ENCODE data around the gene PBX3. TPM values are rescaled to one million over a fixed set of nuclear protein-coding genes. Genes with fewer than 3 reads are reported as not detected.

PBX3 gene
- total and polyA plus RNA-seq, 3 donors from 2014 or later = 21.0 to 56.1 (median 48.0) TPM

- intact Hi-C loops (cut with DNase I; ENCODE audit: low total_unique reads) = no loop called here
- Histone ChIP-seq H3K27me3 (no peaks in the 10 kb centered on the region), H3K27ac (no peak overlapping the region), H3K36me3 (ENCODE audit: low read depth, missing control alignments) (no peaks in the 10 kb centered on the region), H3K9me3 (no peaks in the 10 kb centered on the region), H3K4me3 (no peak overlapping the region), H3K4me1 (no peaks in the 10 kb centered on the region)
- TF ChIP-seq CTCF (IDR thresholded peaks at IDR 0.05) = no peak
- TF ChIP-seq POLR2A (IDR thresholded peaks at IDR 0.05) = no peak
- no peak for DNase-seq
- 75 to 78% methylated on average over 6 of the region's 6 CpGs for WGBS, 2 donors
Measured at GRCh38 chr9:125968714-125969374, 221.7 kb downstream of the PBX3 start.

- no peak overlapping the region for H3K27ac ChIP-seq
- TF ChIP-seq POLR2A (IDR thresholded peaks at IDR 0.05) (no peak), CTCF (IDR thresholded peaks at IDR 0.05) (no peak)
- H3K4me1 ChIP-seq = no peaks in the 10 kb centered on the region
- H3K27me3 ChIP-seq = no peaks in the 10 kb centered on the region
- no peak overlapping the region for H3K4me3 ChIP-seq
- no peaks in the 10 kb centered on the region for H3K36me3 ChIP-seq (ENCODE audit: low read depth, missing control alignments)
- intact Hi-C loops (cut with DNase I; ENCODE audit: low total_unique reads) = no loop called here
- DNase-seq = no peak
- WGBS, 2 donors = 85 to 87% methylated on average over 5 of the region's 5 CpGs
- no peaks in the 10 kb centered on the region for H3K9me3 ChIP-seq
Measured at GRCh38 chr9:125969462-125969861, 222.3 kb downstream of the PBX3 start.

- H3K36me3 ChIP-seq (ENCODE audit: low read depth, missing control alignments) = no peaks in the 10 kb centered on the region
- H3K27me3 ChIP-seq = no peaks in the 10 kb centered on the region
- DNase-seq = no peak
- H3K4me1 ChIP-seq = no peaks in the 10 kb centered on the region
- intact Hi-C loops (cut with DNase I; ENCODE audit: low total_unique reads) = no loop called here
- H3K27ac ChIP-seq = no peak overlapping the region
- no peak overlapping the region for H3K4me3 ChIP-seq
- no peak for TF ChIP-seq CTCF (IDR thresholded peaks at IDR 0.05)
- TF ChIP-seq POLR2A (IDR thresholded peaks at IDR 0.05) = no peak
- WGBS, 2 donors = 74 to 81% methylated on average over 5 of the region's 5 CpGs
- no peaks in the 10 kb centered on the region for H3K9me3 ChIP-seq
Measured at GRCh38 chr9:125969868-125970267, 222.7 kb downstream of the PBX3 start.

GRCh38 chr9:125970340-125970739, 223.2 kb downstream of the PBX3 start:
- no peak for TF ChIP-seq POLR2A (IDR thresholded peaks at IDR 0.05)
- no peak for TF ChIP-seq CTCF (IDR thresholded peaks at IDR 0.05)
- Histone ChIP-seq H3K4me3 (no peak overlapping the region), H3K27me3 (no peaks in the 10 kb centered on the region), H3K36me3 (ENCODE audit: low read depth, missing control alignments) (no peaks in the 10 kb centered on the region), H3K27ac (no peak overlapping the region), H3K9me3 (no peaks in the 10 kb centered on the region), H3K4me1 (no peaks in the 10 kb centered on the region)
- intact Hi-C loops (cut with DNase I; ENCODE audit: low total_unique reads) = no loop called here
- 84 to 100% methylated on average over 3 to 5 of the region's 5 CpGs for WGBS, 2 donors
- DNase-seq = no peak

- no peaks in the 10 kb centered on the region for H3K36me3 ChIP-seq (ENCODE audit: low read depth, missing control alignments)
- no peak for DNase-seq
- WGBS, 2 donors = 66 to 72% methylated on average over 3 of the region's 3 CpGs
- intact Hi-C loops (cut with DNase I; ENCODE audit: low total_unique reads) = no loop called here
- no peak overlapping the region for H3K27ac ChIP-seq
- H3K4me1 ChIP-seq = no peaks in the 10 kb centered on the region
- TF ChIP-seq CTCF (IDR thresholded peaks at IDR 0.05) (no peak), POLR2A (IDR thresholded peaks at IDR 0.05) (no peak)
- H3K27me3 ChIP-seq = no peaks in the 10 kb centered on the region
- H3K4me3 ChIP-seq = no peak overlapping the region
- H3K9me3 ChIP-seq = no peaks in the 10 kb centered on the region
Measured at GRCh38 chr9:125971050-125971449, 223.9 kb downstream of the PBX3 start.
